KOPT-K1 (cell line): ENCODE data around the gene TMEM258.

Source experiments
- H3K27ac ChIP-seq: fragments of 200-600 bp; sonication (generic); 2 replicates; pipeline ENCODE4 v1.5.1; 2016; ENCODE audit warnings: antibody characterized with exemption, mild to moderate bottlenecking, low read depth, low read length; ENCODE audit not compliant: poor library complexity, severe bottlenecking
- H3K36me3 ChIP-seq: fragments of 200-600 bp; sonication (generic); 2 replicates; pipeline ENCODE4 v1.5.1; 2017; ENCODE audit warnings: antibody characterized with exemption, mild to moderate bottlenecking, low read length, moderate library complexity; ENCODE audit not compliant: insufficient read depth
- H3K9me3 ChIP-seq: fragments of 200-600 bp; sonication (generic); 2 replicates; pipeline ENCODE4 v1.5.1; 2017; ENCODE audit warnings: antibody characterized with exemption, low read length, mild to moderate bottlenecking; ENCODE audit not compliant: insufficient read depth, poor library complexity, severe bottlenecking

The TMEM258 gene

DNA sequence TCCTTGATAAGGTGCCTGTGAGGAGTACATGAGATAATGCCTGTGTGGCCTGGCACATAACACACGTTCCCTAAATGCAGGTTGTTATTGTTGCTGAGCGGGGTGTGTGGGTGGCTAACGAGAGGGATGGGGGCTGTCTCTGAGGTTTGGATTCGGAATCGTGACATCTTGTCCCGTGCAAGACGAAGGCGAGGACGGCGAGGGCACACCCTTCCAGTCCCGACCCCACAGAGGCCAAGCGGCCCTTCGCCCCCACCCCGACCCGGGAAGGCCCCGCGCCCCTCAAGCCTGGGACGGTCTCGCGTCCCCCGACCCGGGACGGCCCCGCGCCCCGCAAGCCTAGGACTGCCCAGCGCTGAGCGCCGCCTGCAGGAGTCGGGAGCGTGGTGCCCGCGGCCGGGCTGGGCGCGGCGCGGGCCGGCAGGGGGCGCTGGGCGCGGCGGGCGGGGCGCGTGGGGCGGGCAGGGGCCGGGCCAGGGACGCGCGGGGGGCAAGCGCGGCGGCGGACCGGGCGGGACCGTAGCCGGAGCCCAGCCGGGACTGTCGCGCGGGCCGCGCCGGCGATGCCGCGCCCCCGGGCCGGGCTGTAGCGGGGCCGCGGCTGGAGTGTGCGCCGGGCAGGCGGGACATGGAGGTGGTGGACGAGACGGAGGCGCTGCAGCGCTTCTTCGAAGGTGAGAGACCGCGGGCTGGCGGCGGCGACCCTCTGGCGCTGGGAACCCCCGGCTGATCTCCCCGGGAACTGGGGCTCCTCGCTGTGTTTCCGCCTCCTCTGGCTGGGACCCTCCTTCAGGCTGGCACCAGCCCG is 40.1 kb downstream of the TMEM258 start, which contains the start of gene MYRF:
Gene MYRF, plus strand, starts transcription at position 520 of the 808 bp plus-strand sequence. Its CDS starts 109 bp downstream, at position 629.
- Histone ChIP-seq H3K36me3 (no peaks in the 10 kb centered on the region), H3K27ac (no peak within 1 kb of the TSS), H3K9me3 (no peaks in the 10 kb centered on the region)

DNA sequence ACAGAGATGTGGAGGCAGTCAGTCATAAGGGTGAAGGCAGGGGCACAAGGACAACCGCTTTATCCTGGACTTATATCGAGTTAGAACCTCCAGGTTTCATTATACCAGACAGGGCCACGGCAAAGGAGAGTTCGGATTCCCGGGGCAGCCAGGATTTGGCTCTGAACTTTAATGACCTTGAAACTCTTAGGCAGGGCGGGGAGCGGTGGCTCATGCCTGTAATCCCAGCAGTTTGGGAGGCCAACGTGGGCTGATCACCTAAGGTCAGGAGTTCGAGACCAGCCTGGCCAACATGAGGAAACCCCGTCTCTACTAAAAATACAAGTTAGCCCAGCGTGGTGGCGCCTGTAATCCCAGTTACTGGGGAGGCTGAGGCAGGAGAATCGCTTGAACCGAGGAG is 41.0 kb downstream of the TMEM258 start:
- Histone ChIP-seq H3K9me3 (no peaks in the 10 kb centered on the region), H3K36me3 (no peaks in the 10 kb centered on the region), H3K27ac (no peak overlapping the region)

DNA sequence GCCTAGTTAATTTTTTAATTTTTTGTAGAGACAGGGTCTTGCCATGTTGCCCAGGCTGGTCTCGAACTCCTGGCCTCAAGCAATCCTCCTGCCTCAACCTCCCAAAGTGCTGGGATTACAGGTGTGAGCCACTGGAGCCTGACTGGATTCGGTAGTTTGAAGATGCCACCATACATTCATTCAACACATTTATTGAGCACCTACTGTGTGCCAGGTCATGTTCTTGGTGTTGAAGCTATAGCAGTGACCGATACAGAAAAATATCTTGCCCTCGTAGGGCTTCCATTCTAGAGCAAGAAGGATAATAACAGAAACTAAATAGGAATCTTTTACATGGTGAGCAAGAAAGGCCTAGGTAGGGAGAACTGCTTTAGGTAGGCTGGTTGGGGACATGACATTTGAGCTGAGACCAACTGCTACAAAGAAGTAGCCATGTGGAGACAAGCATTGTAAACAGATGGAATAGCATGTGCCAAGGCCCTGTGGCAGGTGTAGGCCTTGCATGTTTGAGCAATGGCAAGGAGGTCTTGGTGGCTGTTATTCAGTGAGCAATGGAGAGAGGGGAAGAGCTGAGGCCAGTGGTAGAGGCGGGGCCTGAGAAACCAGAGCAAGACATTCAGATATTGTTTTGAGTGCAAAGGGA is 41.6 kb downstream of the TMEM258 start:
- Histone ChIP-seq H3K36me3 (no peaks in the 10 kb centered on the region), H3K27ac (no peak overlapping the region), H3K9me3 (no peaks in the 10 kb centered on the region)

DNA sequence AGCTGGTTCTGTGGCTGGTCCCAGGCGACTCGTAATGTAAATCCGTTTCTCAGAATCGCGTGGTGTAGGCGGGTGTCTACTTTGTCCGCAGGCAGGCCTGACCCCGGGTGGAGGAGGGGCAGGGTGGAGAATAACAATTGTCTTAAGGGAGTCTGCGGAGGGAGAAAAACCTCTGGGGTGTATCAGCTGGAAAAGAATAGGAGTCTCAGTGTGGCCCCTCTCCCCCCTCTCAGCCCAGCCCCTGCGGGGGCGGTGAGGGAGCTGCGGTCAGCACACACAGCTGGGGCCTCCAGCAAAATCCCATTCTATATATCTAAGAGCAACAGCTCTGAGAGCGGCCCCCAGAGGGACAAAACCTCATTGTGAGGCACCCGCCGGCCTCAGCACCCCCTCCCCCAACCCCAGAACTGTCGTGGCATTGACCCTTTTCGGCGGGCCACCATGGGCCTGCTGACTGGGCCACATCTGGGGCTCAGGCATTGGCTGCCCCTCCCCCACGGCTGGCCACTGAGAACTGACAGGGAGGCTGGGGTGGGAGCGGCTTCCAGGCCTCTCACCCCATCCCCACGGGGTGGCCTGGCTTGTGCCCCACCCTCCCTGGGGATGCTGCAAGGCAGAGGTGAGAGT is 42.7 kb downstream of the TMEM258 start:
- H3K9me3 ChIP-seq: no peaks in the 10 kb centered on the region
- H3K27ac ChIP-seq: no peak overlapping the region
- H3K36me3 ChIP-seq: no peaks in the 10 kb centered on the region

DNA sequence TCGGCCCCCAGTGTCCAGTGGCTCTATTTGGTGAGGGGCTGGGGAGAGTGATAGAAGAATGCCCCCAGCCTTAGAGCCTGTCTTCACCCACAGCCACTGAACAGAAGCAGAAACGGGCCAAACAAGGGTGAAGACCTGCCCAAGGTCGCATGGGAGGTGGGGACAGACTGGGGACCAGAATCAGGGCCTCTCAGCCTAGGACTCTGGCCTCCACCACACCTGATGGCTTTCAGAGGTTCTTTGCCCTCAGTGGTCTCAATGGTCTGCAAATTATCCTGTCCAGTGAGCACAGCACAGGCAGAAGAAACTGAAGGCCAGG is 44.5 kb downstream of the TMEM258 start:
- Histone ChIP-seq H3K9me3 (no peaks in the 10 kb centered on the region), H3K36me3 (no peaks in the 10 kb centered on the region), H3K27ac (no peak overlapping the region)

DNA sequence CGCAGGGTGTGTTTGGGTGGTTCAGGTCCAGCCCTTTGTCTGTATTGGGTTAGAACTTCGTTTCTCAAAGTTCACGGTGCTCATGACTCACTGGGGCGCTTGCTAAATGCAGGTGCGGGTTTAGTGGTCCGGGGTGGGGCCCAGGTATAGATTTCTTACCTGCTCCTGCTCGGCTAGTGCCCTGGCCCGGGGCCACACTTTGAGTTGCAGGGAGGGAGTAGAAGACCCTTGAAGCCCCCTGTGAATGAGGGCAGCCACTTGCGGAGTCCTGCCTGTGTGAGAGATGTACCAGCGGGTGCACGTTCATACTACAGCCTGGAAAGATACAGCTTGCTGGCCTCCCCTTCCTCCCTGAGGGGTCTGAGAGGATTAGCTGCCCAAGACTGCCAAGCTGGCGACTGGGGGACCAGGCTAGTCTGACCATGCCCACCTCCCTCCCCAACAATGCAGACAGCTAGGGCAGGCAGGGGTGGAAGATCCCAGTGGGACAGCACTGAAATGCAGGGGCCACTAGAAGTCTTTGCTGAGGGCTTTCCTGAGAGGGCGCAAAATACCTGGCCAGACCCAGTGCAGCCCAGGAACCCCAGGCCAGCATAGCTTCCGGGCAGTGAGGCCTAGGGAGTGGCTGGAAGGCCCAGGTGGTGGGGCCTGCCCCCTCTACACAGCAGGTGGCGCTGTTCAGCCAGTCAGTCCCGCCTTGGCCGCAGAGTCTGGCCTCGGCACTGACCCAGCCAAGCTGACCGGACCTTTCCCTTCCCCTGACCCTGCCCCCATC is 45.0 kb downstream of the TMEM258 start:
- Histone ChIP-seq H3K36me3 (no peaks in the 10 kb centered on the region), H3K9me3 (no peaks in the 10 kb centered on the region), H3K27ac (no peak overlapping the region)

DNA sequence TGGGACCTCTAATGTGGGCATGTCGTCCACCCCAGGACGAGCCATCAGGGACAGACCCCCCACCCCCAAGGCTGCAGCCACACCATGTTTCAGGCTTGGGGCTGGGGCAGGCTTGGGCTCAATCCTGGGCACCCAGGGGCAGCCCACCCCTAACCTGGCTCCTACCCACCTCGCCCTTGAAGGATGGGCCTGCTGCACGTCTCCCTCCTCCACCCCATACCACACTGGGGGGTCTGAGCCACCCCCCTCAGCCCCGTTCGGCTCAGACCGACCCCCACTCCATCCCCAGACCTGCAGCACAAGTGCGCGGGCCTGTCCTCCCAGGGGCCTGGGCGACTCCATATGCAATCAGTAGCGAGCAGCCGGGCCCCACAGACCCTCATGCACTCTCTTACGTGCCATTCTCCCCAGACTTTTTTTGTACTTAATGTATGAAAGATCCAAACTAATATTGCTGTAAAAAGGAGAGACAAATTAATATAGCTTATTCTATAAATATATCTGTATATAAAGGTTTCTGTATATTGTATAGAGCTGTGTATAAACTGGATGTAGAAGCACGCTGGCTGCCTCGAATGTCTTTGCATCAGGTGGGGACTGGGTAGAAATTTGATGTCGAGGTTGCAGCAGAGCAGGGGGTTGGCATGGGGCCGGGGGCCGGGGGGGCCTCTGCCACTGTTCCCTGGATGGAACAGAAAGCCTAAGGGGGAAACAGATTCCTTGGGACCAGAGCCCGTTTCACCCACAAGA is 45.8 kb downstream of the TMEM258 start:
- Histone ChIP-seq H3K27ac (no peak overlapping the region), H3K9me3 (no peaks in the 10 kb centered on the region), H3K36me3 (no peaks in the 10 kb centered on the region)

DNA sequence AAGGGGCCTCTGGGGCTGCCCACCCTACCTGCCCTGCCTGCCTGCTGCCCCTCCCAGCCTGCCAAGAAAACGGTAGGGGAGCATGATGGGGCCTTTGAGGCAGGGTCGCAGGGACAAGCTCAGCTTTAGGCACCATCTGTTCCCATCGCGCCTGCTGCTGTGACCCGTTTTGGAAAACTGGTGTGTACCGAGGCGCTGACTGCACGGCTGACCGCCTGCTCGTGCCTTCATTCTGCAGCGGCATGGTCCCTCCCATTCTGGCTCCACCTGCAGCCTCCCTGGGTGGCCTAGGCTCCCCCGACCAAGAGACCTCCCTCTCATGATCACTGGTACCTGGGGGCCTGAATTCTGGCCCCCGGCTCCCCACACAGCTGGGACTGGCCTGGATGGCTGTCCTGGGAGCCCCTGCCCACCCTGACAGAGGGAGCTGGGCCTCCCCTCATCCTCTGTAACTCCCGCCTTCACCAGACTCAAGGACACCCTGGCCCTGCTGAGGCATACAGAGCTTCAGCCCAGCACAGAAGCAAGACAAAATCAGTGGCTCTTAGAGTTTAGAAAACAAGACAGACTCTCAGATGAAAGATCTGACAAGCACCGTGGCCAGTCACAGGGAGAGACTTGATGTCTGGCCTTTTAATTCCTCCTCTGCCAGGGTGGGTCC is 46.5 kb downstream of the TMEM258 start:
- H3K36me3 ChIP-seq: no peaks in the 10 kb centered on the region
- H3K9me3 ChIP-seq: no peaks in the 10 kb centered on the region
- no peak overlapping the region for H3K27ac ChIP-seq

DNA sequence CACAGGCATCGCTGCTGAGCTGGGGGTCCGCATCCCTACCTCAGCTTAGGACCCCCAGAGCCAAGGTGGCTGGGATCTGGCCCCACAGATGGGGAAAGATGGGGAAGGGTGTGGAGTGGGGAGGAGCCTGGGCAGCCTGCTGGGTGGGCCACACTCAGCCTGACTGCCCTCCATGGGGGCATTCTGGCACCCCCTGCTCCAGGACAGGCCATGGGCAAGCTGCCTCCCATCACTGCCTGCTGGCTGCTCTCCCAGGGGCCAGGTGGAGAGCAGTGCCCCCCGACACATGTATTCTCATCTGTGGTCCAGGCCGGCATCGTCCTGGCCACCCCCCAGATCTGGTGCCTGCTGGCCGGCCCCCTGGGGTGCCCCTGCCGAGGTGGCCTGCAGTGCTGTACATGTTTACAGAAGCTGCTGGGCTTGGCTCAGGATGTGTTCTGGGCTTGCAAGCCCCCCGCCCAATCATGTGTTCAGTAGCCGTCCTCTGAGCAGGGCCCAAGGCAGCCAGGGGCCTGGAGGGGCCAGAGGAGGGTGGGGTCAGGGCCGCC is 47.7 kb downstream of the TMEM258 start:
- Histone ChIP-seq H3K9me3 (no peaks in the 10 kb centered on the region), H3K27ac (no peak overlapping the region), H3K36me3 (no peaks in the 10 kb centered on the region)

DNA sequence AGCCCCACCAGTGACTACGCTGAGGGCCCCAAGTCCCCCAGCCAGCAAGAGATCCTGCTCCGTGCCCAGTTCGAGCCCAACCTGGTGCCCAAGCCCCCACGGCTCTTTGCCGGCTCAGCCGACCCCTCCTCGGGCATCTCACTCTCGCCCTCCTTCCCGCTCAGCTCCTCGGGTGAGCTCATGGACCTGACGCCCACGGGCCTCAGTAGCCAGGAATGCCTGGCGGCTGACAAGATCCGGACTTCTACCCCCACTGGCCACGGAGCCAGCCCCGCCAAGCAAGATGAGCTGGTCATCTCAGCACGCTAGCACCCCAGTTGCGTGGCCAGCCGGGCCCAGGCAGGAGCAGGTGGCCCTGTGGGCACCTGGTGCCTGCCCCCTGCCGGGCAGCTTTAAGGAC is 48.2 kb downstream of the TMEM258 start:
- H3K36me3 ChIP-seq: no peaks in the 10 kb centered on the region
- H3K9me3 ChIP-seq: no peaks in the 10 kb centered on the region
- no peak overlapping the region for H3K27ac ChIP-seq

DNA sequence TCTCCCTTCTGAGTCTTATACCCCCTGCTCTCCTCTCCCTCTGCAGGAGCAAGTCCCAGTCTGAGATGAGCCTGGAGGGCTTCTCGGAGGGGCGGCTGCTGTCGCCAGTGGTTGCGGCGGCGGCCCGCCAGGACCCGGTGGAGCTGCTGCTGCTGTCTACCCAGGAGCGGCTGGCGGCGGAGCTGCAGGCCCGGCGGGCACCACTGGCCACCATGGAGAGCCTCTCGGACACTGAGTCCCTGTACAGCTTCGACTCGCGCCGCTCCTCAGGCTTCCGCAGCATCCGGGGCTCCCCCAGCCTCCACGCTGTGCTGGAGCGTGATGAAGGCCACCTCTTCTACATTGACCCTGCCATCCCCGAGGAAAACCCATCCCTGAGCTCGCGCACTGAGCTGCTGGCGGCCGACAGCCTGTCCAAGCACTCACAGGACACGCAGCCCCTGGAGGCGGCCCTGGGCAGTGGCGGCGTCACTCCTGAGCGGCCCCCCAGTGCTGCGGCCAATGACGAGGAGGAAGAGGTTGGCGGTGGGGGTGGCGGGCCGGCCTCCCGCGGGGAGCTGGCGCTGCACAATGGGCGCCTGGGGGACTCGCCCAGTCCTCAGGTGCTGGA is 48.8 kb downstream of the TMEM258 start:
- no peaks in the 10 kb centered on the region for H3K36me3 ChIP-seq
- H3K27ac ChIP-seq: no peak overlapping the region
- H3K9me3 ChIP-seq: no peaks in the 10 kb centered on the region

DNA sequence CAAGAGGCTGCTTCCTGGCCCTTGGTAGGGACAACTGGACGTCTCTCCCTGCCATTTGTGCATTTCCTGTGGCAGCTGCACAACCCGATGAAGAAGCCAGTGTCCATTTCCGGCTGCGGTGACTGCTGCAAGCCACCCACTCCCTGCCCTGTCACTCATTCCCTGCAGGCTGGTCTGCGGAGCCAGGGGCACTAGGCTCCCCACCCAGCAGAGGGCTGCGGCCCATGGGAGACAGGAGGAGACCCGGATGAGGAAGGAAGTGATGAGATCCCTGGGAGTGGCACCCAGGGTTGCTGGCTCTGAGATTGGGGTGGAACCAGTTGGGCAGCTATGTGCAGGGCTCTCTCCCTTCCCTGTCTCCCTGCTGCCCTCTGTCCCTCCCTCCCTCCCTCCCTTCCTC is 50.0 kb downstream of the TMEM258 start:
- Histone ChIP-seq H3K27ac (no peak overlapping the region), H3K36me3 (no peaks in the 10 kb centered on the region), H3K9me3 (no peaks in the 10 kb centered on the region)

DNA sequence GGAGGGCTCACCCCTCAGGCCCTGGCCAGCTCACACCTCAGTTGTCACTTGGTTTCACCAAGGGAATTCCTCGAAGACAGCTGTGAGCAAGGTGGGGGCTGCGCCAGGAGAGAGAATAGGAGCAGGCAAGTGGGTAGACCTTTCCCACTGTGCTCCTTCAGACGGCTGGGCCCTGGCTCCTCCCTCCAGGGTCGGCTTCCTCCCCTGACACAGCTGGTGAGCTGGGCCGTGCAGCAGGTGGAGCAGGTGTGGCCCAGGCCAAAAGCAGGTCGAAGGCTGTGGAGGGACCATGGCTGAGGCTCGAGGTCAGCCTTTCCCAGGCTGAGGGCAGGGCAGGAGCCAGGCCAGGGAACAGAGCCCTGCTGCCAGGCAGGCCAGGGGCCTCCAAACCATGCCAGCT is 52.4 kb downstream of the TMEM258 start:
- Histone ChIP-seq H3K9me3 (no peaks in the 10 kb centered on the region), H3K27ac (no peak overlapping the region), H3K36me3 (no peaks in the 10 kb centered on the region)

DNA sequence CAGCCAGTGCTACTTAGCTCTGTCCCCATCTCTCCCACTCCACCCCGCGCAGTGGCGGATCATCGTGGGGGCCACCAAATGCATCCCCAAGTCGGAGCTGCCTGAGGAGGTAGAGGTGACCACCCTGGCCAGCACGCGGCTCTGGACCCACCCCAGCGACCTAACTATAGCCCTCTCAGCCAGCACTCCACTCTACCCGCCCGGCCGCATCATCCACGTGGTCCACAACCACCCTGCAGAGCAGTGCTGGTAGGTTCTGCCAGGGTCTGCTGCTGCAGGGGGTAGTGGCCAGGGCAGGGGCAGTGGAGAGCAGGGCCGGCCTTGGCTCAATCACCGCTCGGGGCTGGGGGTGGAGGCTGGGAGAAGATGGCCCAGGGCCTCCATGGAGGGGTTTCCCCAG is 53.0 kb downstream of the TMEM258 start:
- Histone ChIP-seq H3K36me3 (no peaks in the 10 kb centered on the region), H3K9me3 (no peaks in the 10 kb centered on the region), H3K27ac (no peak overlapping the region)
